CD4-positive, alpha-beta T cell treated with Interleukin-17A for 1 hour (primary cell): ENCODE data around the gene IGFBP3.

Source experiments
- DNase-seq: peaks from one replicate; pipeline ENCODE4 v3.0.0-alpha.2; 2020

The IGFBP3 gene

DNA sequence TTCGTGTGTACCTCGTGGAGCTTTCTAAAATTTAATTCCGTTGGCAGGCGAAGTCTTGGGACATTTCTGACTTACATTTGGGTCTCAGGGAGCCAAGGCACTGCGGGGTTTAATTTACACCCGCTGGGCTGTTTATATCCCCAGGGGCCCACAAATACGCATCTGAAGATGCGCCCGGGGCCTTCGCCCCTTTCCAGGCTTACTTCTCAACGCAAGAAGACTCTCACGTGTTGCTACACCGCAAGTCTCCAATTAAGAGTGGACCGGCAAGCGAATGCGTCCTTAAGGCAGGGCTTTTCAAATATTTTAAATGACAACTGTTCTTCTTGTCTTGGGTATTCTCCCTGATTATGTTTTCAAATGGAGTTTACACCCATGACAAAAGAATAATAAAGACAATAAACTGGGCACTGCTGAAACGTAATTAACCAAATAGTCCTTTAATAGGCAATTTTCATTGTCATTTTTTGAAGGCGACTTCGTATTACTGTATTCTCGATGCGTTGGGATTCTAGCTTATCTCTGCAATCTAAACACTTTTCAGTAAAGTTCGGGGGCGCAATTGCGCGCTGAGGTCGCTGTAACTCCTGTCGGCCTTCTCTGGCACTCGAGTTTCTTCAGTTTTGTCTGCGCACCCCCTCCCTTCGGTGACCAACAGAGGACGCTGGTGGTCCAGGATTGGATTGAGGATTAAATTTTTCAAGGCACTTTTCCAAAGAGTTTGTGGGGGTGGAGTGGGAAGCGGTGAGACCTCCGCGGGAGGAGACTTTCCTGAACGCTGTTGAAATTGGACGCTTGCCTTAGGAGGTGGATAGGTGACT is 837 bp upstream of the IGFBP3 start:
- DNase-seq = peak; percentile 36

DNA sequence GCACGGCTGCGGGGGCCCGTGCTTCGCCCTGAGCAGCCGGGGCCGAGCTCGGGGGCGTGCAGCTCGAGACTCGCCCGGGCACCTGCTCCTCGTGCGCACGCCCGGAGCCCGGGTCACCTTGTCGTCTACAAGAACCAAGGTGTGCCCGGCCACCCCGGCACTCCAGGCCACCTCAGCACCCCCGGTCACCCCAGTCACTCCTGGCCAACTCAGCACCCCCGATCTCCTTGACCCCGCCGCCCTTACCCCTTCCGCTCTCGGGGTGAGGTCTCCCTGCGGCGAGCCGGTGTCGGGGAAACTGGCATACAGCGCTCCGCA is 268 bp upstream of the IGFBP3 start:
- no peak for DNase-seq

DNA sequence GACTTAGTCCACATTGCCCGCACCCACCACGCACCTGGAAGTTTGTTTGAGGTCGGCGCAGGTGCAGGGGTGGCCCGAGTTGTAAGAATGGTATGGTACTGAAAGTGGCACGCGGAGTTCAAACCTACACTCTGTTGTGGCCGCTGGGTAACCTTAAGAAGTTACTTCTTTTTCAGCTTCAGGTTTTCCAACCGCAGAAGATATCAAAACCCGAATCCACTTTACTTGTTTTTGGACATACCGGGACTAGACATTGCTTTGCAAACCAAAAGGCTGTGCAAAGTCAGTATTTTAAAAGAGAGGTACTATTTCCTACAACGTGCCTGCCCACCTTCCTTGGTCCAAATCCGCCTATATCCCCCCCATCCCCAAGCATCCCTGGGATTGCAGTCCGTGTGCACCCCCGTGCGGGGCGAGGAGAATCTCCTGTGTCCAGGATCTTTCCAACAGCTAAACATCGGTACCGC is 1.0 kb downstream of the IGFBP3 start:
- DNase-seq = no peak

DNA sequence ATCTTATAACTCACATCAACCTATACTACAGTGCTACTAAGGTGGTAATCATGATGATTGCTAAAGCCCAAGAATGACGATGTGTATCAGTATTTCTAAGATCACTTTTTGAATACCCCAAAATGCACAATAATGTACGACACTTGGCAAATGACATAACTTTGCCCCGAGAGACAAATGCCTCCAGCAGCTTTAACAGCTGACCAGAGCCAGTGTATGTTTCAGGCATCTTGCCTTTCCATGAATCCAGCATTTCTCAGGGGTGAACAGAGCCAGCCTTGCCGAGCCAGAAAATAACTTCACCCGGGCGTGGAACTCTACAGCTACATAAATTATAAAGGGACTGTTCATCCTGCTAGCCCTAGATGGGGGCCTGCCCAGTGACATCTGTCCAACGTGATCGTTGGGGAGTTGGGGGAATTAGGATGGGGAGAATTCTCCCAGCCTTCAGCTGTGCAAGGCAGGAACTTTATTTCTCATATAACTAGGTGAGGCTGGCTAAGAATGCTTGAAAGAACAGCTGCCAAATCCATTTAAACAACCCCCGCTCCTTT is 1.8 kb downstream of the IGFBP3 start:
- no peak for DNase-seq

DNA sequence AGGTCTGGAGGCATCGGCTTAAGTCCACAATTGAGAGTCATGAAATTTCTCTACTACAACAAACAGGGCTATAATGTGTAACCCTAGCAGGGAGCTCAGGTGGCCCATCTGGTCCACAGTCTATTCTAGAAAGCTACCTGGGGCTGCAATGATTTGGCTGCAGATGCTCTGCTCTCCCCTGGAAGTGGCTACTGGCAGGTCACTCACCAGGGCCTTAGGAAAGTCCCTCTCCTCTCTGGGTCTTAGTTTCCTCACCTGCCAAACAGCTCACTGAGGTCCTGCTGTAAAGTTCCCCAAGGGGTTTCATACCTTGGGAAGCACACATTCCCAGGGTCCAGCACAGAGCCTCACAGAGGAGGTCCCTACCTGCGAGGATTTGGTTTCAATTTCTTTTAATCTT is 2.5 kb downstream of the IGFBP3 start:
- DNase-seq = no peak

DNA sequence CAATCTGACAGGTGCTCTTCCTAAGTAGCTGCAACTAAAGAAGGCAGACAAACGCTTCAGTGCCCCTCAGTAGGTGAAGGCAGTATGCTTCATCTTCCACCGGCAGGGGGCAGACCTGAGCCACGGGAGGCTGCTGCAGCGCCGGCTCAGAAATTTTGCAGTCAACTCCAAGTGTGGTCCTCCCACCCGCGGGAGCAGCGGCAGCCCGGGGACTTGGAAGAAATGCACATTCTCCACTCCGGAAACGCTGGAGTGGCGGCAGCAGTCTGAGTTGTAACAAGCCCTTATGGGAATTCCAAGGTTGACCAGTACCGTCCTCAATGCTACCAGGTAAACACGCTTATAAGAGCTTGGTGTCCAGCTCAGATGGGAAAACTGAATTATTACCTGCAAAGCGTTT is 3.4 kb downstream of the IGFBP3 start:
- peak; percentile 70 for DNase-seq

DNA sequence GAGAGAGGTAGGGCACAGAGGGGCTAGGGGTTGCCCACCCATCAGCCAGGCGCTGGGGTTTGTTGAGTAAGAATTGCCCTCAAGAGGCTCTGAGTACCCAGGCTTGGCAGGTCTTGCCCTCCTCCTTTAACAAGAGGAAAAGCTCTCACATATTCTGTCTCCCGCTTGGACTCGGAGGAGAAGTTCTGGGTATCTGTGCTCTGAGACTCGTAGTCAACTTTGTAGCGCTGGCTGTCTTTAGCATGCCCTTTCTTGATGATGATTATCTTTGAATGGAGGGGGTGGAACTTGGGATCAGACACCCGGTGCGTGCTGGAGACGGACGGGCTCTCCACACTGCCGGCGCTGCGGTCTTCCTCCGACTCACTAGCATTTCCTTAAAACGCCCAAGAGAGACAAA is 4.0 kb downstream of the IGFBP3 start:
- DNase-seq = no peak

DNA sequence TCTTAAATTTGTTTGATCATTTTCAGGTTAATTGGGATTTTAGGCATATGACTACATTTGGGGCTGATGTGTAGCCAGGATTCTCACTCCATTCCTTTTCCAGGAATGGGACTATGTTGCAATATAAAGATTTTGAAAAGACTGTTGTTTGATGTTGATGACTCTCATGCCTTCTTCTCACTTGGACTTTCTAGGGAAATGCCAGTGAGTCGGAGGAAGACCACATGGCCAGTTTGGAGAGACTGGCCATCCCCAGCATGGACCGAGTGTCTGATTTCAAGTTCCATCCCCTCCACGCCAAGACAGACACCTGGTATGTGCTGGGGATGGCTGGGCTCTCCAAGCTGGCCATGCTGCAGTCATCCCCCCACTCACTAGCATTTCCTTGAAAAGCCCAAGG is 5.5 kb downstream of the IGFBP3 start:
- DNase-seq = no peak

DNA sequence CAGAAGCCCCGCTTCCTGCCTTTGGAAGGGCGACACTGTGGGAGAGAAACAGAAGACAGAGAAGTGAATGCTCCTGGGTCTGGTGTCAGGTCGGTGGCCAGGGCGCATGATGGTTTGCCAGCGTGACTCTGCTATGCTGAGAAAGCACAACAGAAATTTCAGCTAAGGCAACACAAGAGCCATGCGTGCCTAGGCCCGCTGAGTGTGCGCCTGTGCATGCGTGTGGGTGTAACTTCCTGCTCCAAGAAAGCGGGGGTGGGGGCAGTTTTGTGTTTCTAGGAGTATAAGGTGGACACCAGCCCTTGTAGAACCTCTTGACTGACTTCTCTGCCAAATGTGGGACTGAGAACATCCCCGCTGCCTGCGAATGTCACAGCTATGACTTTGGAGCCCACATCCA is 6.2 kb downstream of the IGFBP3 start:
- DNase-seq = no peak

DNA sequence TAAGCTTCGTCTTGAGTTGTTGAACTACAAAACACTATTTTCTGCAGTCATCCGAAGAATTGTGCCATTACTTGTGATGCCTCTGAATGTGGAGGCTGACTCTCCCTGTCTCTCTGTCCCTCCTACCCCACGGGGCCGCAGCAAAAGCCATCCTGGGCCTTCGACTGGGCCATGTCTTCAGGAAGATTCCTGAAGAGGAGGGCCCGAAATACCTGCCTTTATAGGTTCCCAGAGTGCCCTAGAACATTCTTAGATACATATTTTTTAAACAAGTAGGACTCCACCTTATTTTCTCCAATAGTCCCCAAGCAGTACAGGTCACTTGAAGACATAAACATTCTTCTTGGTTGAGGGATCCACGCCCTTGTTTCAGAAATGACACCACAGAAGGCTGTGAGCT is 8.1 kb downstream of the IGFBP3 start:
- no peak for DNase-seq

DNA sequence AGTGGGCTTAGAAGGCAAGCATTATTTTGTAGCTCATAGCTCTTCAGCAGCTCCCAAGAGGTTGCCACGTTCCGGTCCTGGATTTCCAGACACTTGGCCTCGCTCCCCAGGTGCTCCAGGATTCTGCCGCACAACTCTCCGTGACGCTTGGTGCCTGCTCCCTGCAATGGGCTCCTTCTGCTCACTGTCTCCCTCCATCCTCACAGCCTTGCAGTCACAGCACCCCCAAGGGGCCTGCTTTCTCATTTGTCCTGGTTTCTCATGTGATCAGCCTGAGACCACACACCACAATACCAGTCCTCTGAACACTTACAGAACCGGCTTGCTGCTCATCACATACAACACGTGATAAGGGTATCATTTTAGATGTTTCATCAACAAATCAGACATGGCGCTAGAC is 9.8 kb downstream of the IGFBP3 start:
- no peak for DNase-seq

DNA sequence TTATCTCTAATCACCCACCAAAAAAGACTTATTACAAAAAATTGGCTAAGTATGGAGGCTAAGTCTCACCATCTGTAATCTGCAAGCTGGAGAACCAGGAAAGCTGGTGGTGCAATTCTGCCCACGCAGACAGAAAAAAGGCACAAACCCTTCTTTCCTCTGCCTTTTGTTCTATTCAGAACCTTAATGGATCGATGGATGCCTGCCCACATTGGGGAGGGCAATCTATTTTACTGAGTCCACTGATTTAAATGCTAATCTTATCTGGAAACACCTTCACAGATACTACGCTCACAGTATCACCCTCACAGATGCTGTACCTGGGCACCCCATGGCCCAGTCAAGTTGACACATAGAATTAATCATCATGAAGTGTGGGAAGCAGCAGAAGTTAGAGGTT is 10.2 kb downstream of the IGFBP3 start:
- DNase-seq = no peak

DNA sequence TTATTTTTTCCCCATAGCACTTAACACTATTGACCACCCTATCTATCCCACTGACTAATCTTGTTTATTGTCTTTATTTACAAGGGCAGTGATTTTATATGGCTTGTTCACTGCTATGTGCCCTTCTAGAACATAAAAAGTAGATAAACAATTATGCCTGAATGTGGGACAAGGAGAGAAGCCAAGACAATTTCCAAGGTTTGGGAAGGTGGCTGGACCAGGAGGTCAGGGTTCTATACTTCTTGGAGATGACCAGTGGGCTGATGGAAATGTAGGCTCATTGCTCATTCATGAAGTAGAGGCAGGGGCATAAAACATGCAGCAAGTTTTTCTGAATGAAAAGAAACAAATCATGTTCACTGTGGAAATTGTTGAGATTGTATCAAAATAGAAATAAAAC is 11.5 kb downstream of the IGFBP3 start:
- no peak for DNase-seq

DNA sequence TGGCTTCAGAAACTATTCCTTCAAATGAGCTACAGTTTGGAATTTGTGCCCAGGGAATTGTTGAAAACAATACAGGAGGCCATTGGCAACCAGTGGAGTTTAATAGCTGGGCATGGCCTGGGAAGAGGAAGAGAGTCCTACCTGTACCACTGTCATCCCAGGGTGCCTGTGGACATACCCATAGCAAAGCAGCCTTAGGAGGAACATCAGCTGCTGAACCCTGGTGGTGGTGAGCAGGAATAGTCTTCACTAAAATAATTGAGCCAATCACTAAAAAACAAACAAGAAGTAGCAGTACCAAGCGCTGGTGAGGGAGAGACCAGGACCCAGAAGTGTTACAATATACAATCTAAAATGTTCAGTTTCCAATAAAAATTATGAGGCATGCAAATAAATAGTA is 18.3 kb downstream of the IGFBP3 start:
- DNase-seq = no peak

DNA sequence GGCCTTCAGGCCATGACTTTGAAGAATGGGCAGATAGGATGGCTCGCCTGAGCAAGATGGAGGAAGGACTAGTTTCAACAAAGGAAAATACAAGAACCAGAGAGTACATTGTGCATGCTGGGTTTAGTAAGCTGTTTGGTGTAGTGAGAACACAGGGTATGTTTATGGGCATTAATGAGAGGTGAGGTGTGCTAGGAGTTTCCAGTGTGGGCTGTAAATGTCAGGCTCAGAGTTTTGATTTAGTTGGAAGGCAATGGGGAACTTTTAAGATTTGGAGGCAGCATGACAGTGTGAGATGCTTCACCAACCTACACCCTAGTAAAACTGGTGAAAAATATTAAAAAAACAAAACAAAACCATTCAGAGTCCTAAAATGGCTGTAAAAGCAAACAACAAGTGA is 19.5 kb downstream of the IGFBP3 start:
- no peak for DNase-seq

DNA sequence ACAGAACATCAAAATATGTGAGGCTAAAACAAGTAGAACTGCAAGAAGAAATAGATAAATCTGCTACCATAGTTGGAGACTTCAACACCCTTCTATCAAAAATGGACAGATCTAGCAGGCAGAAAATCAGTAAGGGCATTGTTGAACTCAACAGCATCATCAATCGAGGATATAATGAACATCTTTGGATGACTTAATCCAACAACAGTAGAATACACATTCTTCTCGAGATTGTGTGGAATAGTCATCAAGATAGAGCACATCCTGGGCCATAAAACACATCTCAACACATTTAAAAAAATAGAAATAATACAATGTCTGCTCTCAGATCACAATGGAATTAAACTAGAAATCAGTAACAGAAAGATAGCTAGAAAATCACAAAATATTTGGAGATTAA is 22.9 kb downstream of the IGFBP3 start:
- no peak for DNase-seq

DNA sequence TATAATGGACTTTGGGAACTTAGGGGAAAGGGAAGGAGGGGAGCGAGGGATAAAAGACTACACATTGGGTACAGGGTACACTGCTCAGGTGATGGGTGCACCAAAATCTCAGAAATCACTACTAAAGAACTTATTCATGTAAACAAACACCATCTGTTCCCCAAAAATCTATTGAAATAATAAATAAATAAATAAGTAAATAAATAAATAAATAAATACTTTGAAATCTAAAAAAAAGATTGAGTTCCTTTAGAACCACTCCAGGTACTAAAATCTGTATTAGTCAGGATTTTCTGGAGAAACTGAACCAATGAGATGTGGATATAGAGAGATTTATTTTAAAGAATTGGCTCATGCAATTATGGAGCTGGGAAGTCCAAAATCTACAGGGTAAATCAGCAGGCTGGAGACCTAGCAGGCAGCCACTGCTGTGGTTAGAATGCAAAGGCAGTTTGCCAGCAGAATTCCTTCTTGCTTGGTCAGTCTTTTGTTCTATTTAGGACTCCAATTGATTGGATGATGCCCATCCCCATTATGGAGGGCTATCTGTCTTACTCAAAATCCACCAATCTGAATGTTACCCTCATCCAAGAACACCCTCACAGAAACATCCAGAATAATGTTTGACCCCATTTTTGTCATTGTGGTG is 23.9 kb downstream of the IGFBP3 start:
- no peak for DNase-seq

DNA sequence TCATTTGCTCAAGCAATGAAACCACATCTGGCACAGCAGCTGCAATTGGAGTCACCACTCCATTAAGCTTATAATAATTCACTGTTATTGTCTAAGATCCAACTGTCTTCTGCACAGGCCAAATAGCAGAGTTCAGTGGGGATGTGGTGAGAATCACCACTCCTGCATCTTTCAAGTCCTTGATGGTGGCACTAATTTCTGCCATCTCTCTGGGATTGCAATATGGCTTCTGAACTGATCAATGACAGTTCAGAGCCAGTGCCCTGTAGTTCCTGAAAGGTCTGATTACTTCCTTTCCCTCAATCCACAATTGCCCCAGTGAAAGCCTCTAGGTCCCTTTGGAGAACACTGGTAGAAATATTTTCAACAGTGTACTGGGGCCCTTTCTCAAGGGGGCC is 26.4 kb downstream of the IGFBP3 start:
- no peak for DNase-seq

DNA sequence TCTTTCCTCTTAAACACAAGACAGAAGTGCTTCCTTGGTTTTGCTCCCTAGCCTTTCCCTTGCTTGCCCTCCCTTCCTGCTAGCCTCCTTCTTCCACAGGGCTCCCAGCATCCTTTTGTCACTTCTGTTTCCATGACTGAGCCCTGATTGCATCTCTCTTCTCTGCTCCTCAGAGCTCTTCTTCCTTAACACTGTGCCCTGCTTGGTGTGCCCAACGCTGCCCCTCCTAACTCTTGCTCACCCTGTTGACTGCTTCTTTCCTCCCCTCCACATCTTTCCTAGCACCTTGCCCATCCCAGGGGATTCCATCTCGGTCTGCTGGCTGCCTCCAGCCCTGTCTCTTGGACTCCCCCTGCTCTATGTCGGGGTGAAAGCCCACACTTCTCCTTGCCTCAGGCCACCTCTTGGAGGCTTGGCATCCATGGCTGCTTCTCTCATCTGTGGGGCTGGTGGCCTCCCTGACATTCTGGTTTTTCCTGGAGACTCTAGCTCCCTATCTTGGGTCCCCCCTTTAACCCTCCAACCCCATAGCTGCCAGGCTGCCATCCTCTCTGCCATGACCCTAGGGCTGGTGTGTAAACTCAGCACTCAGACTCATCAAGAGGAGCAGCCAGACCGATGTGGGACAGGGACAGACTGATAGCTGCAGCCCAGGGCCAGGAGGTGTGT is 26.9 kb downstream of the IGFBP3 start:
- DNase-seq = no peak

DNA sequence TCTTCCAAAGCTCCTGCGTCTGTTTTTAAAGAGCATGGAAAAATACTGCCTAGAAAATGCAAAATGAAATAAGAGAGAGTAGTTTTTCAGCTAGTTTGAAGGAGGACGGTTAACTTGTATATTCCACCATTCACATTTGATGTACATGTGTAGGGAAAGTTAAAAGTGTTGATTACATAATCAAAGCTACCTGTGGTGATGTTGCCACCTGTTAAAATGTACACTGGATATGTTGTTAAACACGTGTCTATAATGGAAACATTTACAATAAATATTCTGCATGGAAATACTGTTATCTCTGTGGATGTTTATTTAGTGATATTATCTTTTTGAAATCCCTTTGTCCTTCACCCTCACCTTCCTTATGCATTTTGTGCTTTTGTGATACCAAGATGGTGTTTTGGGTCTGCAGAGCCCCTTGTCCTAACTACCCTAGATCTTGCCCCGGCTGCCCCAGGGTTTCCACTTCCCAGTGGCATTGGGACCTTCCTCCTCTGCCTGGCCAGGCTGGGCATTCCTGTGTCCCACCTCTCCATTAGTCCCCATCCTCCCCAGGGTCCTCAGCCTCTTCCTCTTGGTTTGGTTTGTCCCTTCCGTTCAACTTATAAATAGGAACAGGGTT is 27.6 kb downstream of the IGFBP3 start:
- no peak for DNase-seq

DNA sequence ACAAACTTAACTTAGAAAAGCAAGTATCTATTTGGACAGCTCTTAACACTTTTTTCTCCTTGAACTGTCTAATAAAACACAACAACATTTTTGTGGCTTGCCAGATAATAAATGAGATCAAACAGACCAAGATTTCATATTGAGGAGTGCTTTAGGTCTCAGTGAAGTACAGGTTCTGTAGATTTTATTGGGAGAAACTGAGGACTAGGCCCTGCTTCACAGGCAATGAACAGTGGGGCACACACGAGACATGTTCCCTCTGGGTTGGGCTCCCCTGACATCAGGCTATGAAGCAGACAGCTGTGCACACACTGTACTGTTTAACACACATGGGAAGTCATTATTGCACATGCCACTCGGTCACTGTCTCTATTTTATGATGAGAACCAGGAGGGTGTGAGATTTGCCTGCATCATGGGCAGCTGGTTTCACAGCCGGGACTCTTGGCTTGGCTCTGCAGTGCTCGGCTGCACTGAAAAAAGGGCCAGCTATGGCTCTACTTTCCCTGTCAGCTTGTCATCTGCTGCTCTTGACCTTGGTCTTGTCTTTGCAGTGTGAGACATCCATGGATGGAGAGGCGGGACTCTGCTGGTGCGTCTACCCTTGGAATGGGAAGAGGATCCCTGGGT is 28.6 kb downstream of the IGFBP3 start:
- DNase-seq = no peak

DNA sequence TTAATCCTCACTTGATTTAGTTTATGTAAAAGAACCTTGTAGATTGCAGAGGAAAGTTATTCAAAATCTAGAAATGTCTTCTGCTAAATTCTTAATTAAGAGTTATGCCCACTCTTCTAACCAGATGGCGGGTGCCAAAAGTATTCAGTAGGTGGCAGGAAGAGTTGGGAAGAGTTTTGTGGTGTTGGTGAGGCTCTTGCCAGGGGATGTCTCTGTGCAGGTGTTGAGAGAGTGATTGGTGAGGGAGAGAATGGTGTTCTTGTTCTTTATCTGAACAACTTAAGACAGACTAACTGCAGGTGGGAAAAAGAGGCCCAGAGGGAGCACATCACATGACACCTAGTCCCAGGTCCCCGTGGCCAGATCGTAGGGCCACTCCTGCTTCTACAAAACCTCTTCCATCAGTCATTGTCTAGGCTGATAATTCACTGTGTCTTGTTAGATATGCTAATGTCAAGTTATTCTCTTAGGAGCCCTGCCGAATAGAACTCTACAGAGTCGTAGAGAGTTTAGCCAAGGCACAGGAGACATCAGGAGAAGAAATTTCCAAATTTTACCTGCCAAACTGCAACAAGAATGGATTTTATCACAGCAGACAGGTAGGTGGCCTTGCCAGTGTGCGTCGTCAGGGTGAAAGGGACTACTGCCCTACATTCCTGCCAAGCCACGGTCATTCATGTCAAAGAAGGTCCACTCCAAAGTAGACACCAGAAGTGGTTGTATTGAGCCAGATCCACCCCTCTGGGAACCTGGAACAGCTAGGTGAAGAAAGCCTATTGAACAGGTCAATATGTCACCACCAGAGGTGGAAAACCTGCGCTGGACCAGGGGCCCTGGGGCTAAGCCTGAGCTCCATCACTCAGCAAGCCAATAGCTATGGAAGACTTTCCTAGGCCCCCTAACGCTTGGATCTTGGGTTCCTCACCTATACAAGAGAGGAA is 29.3 kb downstream of the IGFBP3 start:
- no peak for DNase-seq
